OCI-LY3 (cell line): Measurements from ENCODE around the gene BRPF1.

Experiments used
- CTCF ChIP-seq: fragments of 200-600, 300-600 bp; sonication (generic); IDR thresholded peaks from 2 replicates; pipeline ENCODE4 v1.5.1; 2014; ENCODE audit warnings: antibody characterized with exemption, low read length, low read depth
- EZH2phosphoT487 ChIP-seq: fragments of 200-600 bp; shearing (Covaris generic); IDR thresholded peaks from 2 replicates; pipeline ENCODE4 v1.6.1; 2018; ENCODE audit warnings: antibody characterized with exemption, mixed run types, low read depth

GRCh38 chr3:9701006-9701405 is 30.5 kb upstream of the BRPF1 start:
- TF ChIP-seq CTCF = no peak
- TF ChIP-seq EZH2phosphoT487 = no peak
